GM12873 (cell line): ENCODE data around the gene USP1.

Experiments used
- CTCF ChIP-seq: IDR thresholded peaks from 2 replicates; pipeline ENCODE4 v1.5.1; 2012; ENCODE audit warnings: low read depth, mild to moderate bottlenecking, moderate library complexity, low read length, control low read depth; ENCODE audit not compliant: insufficient read depth; ENCODE audit errors: missing control alignments

USP1 gene

DNA sequence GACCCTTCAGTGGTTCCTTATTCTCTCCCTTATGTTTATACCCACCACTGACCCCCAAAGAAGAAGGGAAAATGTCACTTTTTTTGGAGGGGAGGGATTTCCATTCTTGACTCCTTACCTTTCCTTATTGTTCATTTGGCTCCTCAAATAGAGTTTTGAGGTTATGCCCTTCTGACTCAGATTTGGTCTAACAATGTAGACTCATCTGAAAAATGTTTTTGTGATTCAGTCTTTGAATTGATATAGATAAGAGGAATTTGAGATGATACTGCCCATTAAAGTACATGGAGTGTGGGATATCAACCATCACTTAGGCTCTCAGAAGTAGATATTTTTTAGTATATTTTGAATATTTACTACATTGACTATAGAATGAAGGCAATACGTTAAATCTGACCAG lies 16.1 kb downstream of the USP1 start:
- no peak for TF ChIP-seq CTCF

DNA sequence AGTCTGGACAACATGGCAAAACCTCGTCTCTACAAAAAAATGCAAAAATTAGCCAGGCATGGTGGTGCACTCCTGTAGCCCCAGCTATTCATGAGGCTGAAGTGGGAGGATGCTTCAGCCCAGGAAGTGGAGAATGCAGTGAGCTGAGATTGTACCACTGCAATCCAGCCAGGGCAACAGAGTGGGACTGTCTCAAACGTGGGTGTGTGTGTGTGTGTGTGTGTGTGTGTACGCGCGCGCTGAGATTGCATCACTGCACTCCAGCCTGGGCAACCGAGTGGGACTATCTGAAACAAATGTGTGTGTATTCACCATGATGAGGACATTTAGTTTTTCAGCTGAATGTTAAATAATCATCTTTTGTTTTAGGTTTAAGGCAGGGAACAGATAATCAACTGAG lies 21.1 kb downstream of the USP1 start:
- no peak for TF ChIP-seq CTCF

DNA sequence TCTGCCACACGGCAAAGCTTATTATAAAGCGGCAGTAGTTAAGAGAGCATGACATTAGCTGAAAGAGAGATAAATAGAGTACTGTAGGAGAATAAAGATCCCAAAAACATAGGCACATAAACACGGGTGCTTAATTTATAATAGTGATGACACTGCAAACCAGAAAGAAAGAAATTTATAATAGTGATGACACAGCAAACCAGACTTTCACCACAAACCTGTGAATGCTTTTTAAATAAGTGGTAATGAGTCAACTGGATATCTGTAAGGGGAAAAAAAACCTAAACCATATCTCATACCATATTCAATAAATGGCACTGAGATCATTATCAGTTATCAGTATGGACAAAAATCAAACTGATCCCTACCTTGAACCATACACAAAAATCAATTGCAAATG lies 25.5 kb downstream of the USP1 start:
- no peak for TF ChIP-seq CTCF

- no peak for TF ChIP-seq CTCF
These were observed 30.2 kb downstream of the USP1 start for GRCh38 chr1:62467092-62467491.

- no peak for TF ChIP-seq CTCF
These were observed 39.8 kb downstream of the USP1 start for GRCh38 chr1:62476525-62477219.

GRCh38 chr1:62481681-62482080 lies 44.8 kb downstream of the USP1 start:
- TF ChIP-seq CTCF = no peak

GRCh38 chr1:62484824-62485468 lies 48.1 kb downstream of the USP1 start:
- no peak for TF ChIP-seq CTCF
